Measurements from ENCODE around the gene KRTAP12-3.

KRTAP12-3 gene

DNA sequence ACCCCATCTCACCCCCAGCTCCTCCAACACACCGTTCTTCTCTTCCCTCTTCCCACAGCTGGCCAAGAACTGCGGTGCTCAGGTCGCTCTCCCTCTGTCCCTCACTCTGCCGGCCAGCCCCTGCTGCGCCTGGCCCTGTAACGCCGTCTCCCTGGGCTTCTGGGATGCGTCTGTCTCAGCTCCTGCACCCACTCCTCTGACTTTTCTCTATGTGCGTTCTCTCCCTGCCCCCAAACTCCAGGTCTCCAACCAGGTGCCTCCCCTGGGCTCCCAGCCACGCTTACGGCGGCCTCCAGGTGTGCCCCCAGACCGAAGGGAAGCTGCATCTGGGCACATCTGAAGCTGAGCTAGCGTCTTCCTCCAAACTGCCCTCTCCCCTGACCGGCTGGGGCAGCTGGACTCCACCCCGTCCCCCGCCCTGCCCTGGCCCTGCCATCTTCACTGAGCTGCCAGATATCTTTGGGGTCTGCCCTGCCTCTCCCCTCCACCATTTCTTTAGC is 41.8 kb downstream of the KRTAP12-3 start:
- Histone ChIP-seq H3K36me3 (ENCODE audit: insufficient read depth, low read length) (no peaks in the 10 kb centered on the region), H3K4me3 (ENCODE audit: low read depth in 1 of 2, low read length in 2 of 2) (no peak overlapping the region), H3K9me3 (ENCODE audit: insufficient read depth, low read length, severe bottlenecking) (no peaks in the 10 kb centered on the region), H2AFZ (ENCODE audit: low read depth, low read length) (no peak overlapping the region), H3K9ac (ENCODE audit: low read depth, low read length) (no peak overlapping the region), H3K79me2 (ENCODE audit: insufficient read depth, low read length) (no peaks in the 10 kb centered on the region), H3K4me2 (ENCODE audit: insufficient read depth, low read length) (no peak overlapping the region), H4K20me1 (ENCODE audit: insufficient read depth, low read length) (no peaks in the 10 kb centered on the region; the same call in 1 of the 2 replicates), H3K4me1 (ENCODE audit: insufficient read depth, low read length) (no peaks in the 10 kb centered on the region), H3K27me3 (ENCODE audit: insufficient read depth, low read length, poor library complexity) (peaks cover 10% of the 10 kb centered on the region), H3K27ac (ENCODE audit: low read length) (no peak overlapping the region)
- TF ChIP-seq CTCF (IDR thresholded peaks at IDR 0.05; ENCODE audit: borderline replicate concordance, extremely low read depth, low read length, poor library complexity, severe bottlenecking) (no peak), EZH2 (IDR thresholded peaks at IDR 0.05; ENCODE audit: borderline replicate concordance, low read depth, low read length, severe bottlenecking) (no peak)
- no peak for ATAC-seq (ENCODE audit: insufficient read depth, low read depth)
- DNase-seq, result no peak

DNA sequence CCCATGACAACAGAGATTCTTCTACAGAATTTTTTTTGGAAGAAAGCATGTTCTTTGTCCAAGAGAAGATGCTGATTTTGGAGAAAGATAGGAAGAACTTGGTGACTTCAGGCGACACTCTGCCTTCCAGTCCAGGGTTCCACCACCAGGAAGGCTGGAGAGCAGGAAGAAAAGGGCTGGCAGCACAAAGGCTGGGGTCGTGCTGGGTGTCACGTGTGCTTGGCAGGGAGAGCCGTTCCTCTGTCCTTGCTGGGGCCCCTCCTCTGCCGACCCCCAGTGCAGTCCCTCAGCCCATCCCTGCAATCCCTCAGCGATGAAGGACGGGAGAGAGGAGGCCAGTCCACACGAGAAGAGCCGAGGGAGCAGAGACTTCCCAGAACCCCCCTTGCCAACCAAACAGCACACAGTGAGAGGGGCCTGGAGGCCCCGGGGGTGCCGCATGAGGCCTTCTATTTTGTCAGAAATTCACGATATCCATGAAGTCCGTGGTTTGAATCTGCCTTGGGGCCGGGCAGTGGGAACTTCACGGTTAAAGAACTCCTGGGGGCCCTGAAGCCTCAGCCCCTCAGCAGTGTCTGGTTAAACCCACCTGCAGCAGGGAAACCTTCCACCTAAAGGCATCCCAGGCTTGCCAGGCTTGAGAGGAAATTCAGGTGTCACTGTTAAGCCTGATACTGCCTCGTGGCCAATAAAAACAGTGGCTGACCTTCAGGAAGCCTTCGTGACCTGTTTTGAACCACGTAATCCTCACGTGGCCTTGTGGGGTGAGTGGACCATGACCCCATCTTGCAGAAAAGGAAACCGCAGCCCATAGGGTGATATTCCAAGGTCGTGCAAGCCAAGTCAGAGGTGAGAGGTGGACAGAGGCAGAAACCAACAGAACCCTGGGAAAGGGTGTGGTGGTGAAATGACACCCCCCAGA is 42.6 kb downstream of the KRTAP12-3 start:
- H3K79me2 ChIP-seq (ENCODE audit: insufficient read depth, low read length), result no peaks in the 10 kb centered on the region
- H3K27me3 ChIP-seq (ENCODE audit: insufficient read depth, low read length, poor library complexity), result peaks cover 10% of the 10 kb centered on the region
- H4K20me1 ChIP-seq (ENCODE audit: insufficient read depth, low read length), result no peaks in the 10 kb centered on the region; the same call in 1 of the 2 replicates
- no peak overlapping the region for H3K9ac ChIP-seq (ENCODE audit: low read depth, low read length)
- H2AFZ ChIP-seq (ENCODE audit: low read depth, low read length), result no peak overlapping the region
- H3K4me2 ChIP-seq (ENCODE audit: insufficient read depth, low read length), result no peak overlapping the region
- TF ChIP-seq EZH2 (IDR thresholded peaks at IDR 0.05; ENCODE audit: borderline replicate concordance, low read depth, low read length, severe bottlenecking) (no peak), CTCF (IDR thresholded peaks at IDR 0.05; ENCODE audit: borderline replicate concordance, extremely low read depth, low read length, poor library complexity, severe bottlenecking) (no peak)
- no peaks in the 10 kb centered on the region for H3K36me3 ChIP-seq (ENCODE audit: insufficient read depth, low read length)
- DNase-seq (no peak), ATAC-seq (ENCODE audit: insufficient read depth, low read depth) (no peak)
- no peak overlapping the region for H3K4me3 ChIP-seq (ENCODE audit: low read depth in 1 of 2, low read length in 2 of 2)
- no peaks in the 10 kb centered on the region for H3K9me3 ChIP-seq (ENCODE audit: insufficient read depth, low read length, severe bottlenecking)
- H3K27ac ChIP-seq (ENCODE audit: low read length), result no peak overlapping the region
- H3K4me1 ChIP-seq (ENCODE audit: insufficient read depth, low read length), result no peaks in the 10 kb centered on the region

- no peaks in the 10 kb centered on the region; the same call in 1 of the 2 replicates for H4K20me1 ChIP-seq (ENCODE audit: insufficient read depth, low read length)
- H3K4me3 ChIP-seq (ENCODE audit: low read depth in 1 of 2, low read length in 2 of 2), result no peak overlapping the region
- ATAC-seq (ENCODE audit: insufficient read depth, low read depth), result no peak
- H2AFZ ChIP-seq (ENCODE audit: low read depth, low read length), result no peak overlapping the region
- no peak for DNase-seq
- TF ChIP-seq CTCF (IDR thresholded peaks at IDR 0.05; ENCODE audit: borderline replicate concordance, extremely low read depth, low read length, poor library complexity, severe bottlenecking) (no peak), EZH2 (IDR thresholded peaks at IDR 0.05; ENCODE audit: borderline replicate concordance, low read depth, low read length, severe bottlenecking) (no peak)
- H3K79me2 ChIP-seq (ENCODE audit: insufficient read depth, low read length), result no peaks in the 10 kb centered on the region
- no peak overlapping the region for H3K4me2 ChIP-seq (ENCODE audit: insufficient read depth, low read length)
- H3K4me1 ChIP-seq (ENCODE audit: insufficient read depth, low read length), result no peaks in the 10 kb centered on the region
- H3K9me3 ChIP-seq (ENCODE audit: insufficient read depth, low read length, severe bottlenecking), result no peaks in the 10 kb centered on the region
- peaks cover 10% of the 10 kb centered on the region for H3K27me3 ChIP-seq (ENCODE audit: insufficient read depth, low read length, poor library complexity)
- no peaks in the 10 kb centered on the region for H3K36me3 ChIP-seq (ENCODE audit: insufficient read depth, low read length)
- no peak overlapping the region for H3K9ac ChIP-seq (ENCODE audit: low read depth, low read length)
- no peak overlapping the region for H3K27ac ChIP-seq (ENCODE audit: low read length)
These were observed 43.3 kb downstream of the KRTAP12-3 start for GRCh38 chr21:44701023-44701400.

All from DND-41 (cell line).